IPS-NIHi11 (cell line): ENCODE data around the gene BICRAL.
"Not testable (repeated sequence)": the region's sequence is repeated elsewhere in the genome, so short reads cannot be mapped to it uniquely, and the experiment has no call there.

Source experiments
- DNase-seq: peaks from one replicate; pipeline ENCODE4 v3.0.0; 2012; ENCODE audit warnings: mixed read lengths, low spot score

Gene BICRAL

DNA sequence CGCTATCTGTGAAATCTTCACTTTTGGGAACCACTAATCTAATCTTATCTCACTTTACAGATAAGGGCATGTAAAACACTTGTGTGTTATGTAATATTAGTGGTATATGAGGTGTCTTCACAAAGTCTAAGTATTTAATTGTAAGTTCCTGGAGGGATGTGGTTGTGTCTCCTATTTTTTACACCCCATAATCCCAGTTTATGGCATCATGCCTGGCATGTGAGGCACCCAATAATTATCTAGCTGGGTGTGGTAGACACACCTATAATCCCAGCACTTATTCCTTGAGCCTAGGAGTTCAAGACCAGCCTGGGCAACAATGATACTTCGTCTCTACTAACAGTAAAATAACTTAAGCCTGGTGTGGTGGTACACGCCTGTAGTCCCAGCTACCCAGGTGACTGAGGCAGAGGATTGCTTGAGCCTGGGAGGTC, 19.4 kb upstream of the BICRAL start:
- no peak for DNase-seq

- no peak for DNase-seq
Measured at GRCh38 chr6:42762950-42763349, 18.9 kb upstream of the BICRAL start.

DNA sequence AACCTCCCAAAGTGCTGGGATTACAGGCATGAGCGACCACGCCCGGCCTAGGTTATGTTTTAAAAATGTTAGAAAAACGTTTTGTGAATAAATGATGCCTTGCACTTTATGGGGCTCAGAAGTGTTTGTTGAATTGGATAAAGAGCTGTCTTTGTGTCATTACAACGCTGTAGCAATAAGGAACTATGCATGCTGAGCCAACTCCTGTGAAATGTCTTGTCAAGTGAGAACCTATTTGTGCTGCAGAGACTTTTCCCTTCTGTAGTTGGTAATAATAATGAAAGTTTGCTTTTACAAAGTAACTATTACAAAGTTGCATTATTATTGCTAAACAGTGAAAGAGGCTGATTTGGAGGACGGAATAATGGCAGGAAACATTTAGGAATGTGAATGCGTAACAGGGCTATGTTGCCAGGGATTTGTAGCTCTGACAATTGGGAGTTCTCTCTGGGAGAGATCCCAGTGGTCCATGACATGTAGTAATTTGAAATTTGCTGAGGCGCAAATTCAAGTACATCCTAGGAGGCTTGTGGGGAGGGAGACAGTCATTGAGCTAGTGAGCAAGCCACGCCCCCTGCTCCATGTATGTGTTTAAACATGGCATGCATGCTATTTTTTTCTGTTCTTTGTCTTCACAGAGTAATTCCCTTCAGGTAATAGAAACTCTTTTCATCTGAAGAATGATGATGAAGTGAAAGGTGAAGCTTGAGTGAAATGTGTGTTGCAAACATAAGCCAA, 16.8 kb upstream of the BICRAL start:
- DNase-seq, result no peak

DNA sequence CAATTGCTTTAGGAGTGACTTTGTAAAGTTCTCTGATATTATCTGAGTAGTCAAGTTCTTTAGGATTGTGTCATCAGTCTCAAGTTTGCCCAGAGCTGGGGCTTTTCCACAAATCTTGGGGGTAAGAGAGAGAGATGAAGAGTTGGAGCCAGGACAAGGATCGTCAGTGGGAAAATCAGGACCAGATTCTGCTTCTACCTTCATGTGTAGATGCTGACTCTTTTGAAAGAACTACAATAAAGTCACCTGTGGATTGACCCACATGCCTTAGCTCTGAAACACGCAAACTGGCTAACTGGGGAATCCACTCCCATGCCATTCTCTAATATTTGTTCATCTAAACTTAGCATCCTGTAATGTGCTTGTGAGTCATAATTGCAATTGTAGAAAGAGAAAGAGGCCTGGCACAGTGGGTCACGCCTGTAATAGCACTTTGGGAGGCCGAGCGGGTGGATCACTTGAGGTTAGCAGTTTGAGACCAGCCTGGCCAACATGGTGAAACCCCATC, 15.6 kb upstream of the BICRAL start:
- no peak for DNase-seq

DNA sequence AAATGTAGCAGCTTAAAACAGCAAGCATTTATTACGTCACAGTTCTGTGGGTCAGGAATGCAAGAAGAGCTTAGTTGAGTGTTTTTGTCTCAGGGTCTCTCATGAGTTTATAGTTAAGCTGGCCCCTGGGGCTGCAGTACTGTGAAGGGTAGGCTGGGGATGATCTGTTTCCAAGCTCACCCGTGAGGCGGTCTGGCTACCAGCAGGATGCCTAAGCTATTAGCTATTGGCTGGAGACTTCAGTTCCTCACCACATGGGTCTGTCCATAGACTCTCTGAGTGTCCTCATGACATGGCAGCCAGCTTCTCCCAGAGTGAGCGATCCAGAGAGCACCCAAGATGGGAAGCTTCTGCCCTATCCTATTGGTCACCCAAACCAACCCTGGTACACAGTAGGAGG, 12.8 kb upstream of the BICRAL start:
- DNase-seq, result no peak

DNA sequence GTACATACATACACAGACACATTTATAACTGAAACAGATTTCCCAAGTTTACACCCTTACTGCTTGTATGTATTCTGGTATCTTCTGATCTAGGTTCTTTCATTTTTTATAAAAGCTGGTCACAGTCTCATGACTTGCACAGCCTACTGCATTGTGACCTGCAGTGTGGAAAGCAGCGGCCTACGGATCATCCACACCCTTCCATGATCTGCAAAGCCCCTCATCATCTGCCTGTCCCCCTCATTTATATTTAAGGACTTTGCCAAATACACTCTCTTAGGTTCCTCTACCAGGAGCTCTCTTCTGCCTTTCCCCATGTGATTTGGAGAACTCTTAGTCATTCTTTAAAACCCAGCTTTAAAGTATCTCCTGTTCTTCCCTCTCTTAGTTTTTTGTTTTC, 12.0 kb upstream of the BICRAL start:
- DNase-seq, result no peak

DNA sequence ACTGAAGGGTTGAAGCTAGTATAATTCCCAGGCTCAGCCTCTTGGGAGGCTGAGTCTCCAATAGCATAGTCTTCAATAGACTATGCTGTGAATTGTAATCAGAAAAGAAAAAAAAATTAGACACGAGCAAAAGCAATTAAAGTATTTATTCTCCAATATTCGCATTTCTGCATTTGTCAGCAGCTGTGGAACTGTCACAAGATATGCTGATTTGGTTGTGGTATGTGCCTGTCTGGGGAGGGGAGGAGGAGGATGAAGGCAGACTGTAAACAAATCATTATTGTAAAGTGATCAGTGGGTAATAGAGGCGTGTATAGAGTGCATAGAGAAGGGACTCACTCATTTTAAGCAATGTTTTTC, 10.1 kb upstream of the BICRAL start:
- DNase-seq, result no peak

DNA sequence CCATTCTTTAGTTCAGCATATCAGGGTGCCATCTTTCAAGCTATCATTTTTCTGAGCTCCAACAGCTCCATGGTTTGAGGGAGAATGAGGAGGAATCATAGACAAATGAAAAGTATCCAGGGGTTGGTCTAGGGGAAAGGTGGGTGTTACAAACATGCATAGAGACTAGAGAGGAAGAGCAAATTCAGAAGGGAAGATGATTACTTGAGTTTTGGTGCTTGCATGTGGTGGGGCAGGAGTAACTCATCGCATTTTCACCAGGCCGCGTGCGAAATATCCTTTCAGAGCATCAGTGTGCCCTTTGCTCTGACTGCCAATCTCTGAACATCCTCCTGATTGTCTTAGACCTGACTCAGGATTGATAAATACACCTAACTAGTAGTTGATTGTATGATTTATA, 7.7 kb upstream of the BICRAL start:
- DNase-seq, result no peak

DNA sequence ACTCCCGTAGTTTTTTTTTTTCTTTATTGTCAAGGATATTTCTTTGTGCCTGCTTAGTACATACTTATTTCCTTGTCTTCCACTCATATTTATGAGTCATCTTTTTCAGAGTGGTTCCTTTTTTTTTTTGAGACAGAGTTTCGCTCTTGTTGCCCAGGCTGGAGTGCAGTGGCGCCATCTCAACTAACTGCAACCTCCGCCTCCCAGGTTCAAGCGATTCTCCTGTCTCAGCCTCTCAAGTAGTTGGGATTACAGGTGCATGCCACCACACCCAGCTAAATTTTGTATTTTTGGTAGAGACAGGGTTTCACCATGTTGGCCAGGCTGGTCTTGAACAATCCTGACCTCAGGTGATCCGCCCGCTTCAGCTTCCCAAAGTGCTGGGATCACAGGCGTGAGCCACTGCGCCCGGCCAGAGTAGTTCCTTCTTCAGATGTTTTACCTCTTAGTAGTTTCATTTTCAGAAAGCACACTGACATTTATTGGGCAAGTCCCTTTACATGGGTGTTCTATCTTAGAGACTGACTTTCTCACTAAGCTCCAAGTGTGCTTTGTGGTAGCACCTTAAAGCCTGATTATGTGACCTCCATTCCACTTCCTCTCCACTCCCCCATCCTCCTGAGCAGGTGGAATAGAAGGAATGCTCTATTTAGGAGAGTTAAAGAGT, 6.9 kb upstream of the BICRAL start:
- not testable (repeated sequence) for DNase-seq

- no peak for DNase-seq
Measured at GRCh38 chr6:42777126-42777822, 4.6 kb upstream of the BICRAL start.

GRCh38 chr6:42778122-42778521, 3.7 kb upstream of the BICRAL start:
- DNase-seq, result no peak

GRCh38 chr6:42779521-42779920, 2.3 kb upstream of the BICRAL start:
- no peak for DNase-seq

- DNase-seq, result no peak
Measured at GRCh38 chr6:42781546-42781795, 381 bp upstream of the BICRAL start.

GRCh38 chr6:42782689-42783176, 881 bp downstream of the BICRAL start:
- peak; percentile 79 for DNase-seq

GRCh38 chr6:42783177-42783875, 1.5 kb downstream of the BICRAL start:
- DNase-seq, result peak; percentile 75

DNA sequence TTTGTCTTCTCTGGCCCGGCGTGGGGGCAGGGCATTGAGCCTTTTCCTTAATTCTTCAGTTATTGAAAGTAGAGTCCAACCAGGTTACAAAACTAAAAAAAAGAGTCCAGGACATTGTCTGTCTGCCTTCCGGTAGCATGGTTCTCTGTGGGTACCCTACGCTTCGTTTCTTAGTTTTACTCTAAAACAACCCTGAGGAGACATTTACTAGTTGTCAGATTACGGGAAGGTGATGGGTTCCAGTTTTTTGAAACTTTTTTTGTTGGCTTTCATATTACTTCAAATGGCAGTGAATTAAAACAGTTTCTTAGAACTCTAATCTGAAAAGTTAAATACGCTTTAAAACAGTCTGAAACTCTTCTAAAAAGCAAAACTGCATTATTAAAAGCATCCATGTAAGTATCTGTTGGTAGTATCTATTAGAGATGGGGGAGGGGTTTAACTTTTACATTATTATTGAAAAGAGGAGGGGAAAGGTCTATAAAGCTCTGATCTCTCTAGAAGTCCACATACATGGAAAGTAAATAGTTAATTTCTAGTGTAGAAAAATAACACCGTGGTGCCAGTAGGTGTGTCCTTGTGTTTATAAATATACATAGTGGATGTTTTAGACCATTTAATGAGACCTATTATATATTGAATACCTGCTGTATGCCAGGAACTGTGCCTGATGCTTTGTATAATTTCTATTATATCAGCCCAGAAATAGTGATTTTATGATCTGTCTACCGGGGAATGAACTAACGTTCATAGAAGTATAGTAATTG, 2.2 kb downstream of the BICRAL start:
- no peak for DNase-seq

DNA sequence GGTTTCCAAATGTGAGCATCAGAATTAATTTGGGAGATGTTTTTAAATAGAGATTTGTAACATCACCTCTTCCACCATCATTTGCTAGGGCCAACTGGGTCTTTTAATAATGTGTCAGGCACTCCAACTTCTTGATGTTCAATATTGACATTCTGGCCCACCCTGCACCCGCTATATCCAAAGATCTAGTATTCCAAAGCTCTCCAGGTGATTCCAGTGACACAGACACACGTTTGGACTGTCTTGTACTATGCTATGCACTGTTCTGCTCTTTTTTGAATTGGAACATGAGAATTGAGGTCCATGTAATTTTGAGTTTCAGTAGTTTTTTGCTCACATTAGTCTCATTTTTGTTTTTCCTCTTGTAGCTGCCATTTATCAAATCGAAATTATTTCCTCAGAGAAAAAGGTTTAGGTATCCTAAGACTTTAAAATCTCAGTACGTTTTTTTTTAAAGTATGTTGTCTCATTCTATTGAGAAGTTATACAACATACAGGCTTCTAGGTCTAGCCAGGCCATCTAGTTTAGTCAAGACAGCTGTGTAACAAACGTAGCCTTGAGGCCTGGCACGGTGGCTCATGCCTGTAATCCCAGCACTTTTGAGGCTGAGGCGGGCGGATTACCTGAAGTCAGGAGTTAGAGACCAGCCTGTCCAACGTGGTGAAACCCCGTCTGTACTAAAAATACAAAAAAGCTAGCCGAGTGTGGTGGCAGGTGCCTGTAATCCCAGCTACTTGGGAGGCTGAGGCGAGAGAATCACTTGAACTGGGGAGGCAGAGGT, 3.1 kb downstream of the BICRAL start:
- DNase-seq, result no peak

- no peak for DNase-seq
Measured at GRCh38 chr6:42786525-42786985, 4.7 kb downstream of the BICRAL start.

DNA sequence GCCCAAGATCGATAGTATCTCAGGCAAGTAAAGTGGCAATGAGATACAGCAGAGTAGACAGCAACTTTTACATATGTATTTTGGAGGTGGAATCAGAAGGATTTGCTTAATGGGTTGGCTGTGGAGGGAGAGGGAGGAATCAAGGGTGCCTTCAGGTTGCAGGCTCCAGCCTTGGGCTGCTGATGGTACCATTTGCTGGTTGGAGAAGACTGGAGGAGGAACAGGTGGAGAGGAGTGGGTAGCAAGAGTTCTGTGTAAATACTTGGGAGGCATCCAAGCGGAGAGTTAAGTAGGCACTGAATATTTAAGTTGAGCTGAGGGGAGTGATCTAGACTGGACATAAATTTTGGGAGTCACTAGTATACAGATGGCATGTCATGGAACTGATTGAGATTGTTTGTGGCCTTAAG, 5.2 kb downstream of the BICRAL start:
- DNase-seq, result no peak

- no peak for DNase-seq
Measured at GRCh38 chr6:42788671-42789070, 6.8 kb downstream of the BICRAL start.
